ENCODE measurements around the gene TENM3.
A peak's percentile ranks its signal among the peaks of the same experiment; 100 is the strongest.

TENM3 gene

DNA sequence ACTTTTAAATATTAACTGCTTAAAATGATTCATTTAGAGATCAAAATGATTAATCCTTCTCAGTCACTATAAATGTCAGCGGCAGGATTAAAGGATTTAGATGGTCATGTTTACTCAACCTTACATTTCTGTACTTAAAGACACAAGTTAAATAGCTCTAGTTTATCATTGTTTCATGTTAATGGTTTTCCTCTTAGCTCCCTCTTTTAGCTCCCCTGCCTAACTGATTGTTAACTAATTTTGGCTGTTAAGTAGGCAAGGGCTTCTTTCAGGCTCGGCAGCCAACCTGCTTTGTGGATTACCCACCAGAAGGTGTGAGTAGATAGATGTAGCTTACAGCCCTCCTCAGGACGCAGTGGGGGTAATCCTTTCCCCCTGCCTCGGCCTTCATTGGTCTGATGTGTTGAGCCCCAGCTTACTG is 96.0 kb downstream of the TENM3 start (continued):
- TF ChIP-seq, protein P1, sequence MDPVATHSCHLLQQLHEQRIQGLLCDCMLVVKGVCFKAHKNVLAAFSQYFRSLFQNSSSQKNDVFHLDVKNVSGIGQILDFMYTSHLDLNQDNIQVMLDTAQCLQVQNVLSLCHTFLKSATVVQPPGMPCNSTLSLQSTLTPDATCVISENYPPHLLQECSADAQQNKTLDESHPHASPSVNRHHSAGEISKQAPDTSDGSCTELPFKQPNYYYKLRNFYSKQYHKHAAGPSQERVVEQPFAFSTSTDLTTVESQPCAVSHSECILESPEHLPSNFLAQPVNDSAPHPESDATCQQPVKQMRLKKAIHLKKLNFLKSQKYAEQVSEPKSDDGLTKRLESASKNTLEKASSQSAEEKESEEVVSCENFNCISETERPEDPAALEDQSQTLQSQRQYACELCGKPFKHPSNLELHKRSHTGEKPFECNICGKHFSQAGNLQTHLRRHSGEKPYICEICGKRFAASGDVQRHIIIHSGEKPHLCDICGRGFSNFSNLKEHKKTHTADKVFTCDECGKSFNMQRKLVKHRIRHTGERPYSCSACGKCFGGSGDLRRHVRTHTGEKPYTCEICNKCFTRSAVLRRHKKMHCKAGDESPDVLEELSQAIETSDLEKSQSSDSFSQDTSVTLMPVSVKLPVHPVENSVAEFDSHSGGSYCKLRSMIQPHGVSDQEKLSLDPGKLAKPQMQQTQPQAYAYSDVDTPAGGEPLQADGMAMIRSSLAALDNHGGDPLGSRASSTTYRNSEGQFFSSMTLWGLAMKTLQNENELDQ (tag by site-specific recombination; IDR thresholded peaks at IDR 0.05; ENCODE audit: low read depth) = no peak
- TF ChIP-seq ZNF837 (tag by site-specific recombination; IDR thresholded peaks at IDR 0.05) = no peak
- no peak for TF ChIP-seq ZNF560 (tag by site-specific recombination; IDR thresholded peaks at IDR 0.05; ENCODE audit: borderline replicate concordance)
- peak; percentile 18; the same call in 1 of the 2 replicates for TF ChIP-seq ZNF596 (tag by site-specific recombination; IDR thresholded peaks at IDR 0.05)
- peak; percentile 93 for TF ChIP-seq WT1 (tag by site-specific recombination; IDR thresholded peaks at IDR 0.05)
- peak; percentile 94 for TF ChIP-seq FEZF1 (tag by site-specific recombination; IDR thresholded peaks at IDR 0.05)
- TF ChIP-seq HIC1 (tag by site-specific recombination; IDR thresholded peaks at IDR 0.05) = no peak
- TF ChIP-seq ZNF677 (tag by site-specific recombination; IDR thresholded peaks at IDR 0.05) = no peak
- TF ChIP-seq ZSCAN16 (tag by site-specific recombination; IDR thresholded peaks at IDR 0.05) = no peak
- 0 out of 2 replicates have a peak, but pooled peaks have one; percentile 20 for TF ChIP-seq GLI2 (tag by site-specific recombination; IDR thresholded peaks at IDR 0.05; ENCODE audit: borderline replicate concordance, low read depth)
- TF ChIP-seq TCF7L2 (IDR thresholded peaks at IDR 0.05; ENCODE audit: borderline replicate concordance, low read depth, low read length) = peak; percentile 96
- no peak for TF ChIP-seq ZNF544 (tag by site-specific recombination; IDR thresholded peaks at IDR 0.05)
- TF ChIP-seq PRDM1 (tag by site-specific recombination; IDR thresholded peaks at IDR 0.05) = no peak
- peak; percentile 30; the same call in 1 of the 2 replicates for TF ChIP-seq ZNF501 (tag by site-specific recombination; IDR thresholded peaks at IDR 0.05)
- TF ChIP-seq YY2 (tag by site-specific recombination; IDR thresholded peaks at IDR 0.05) = no peak
- TF ChIP-seq ZNF223 (tag by site-specific recombination; IDR thresholded peaks at IDR 0.05) = no peak
- no peak for TF ChIP-seq ZNF514 (tag by site-specific recombination; IDR thresholded peaks at IDR 0.05)
- no peak for TF ChIP-seq ZNF26 (tag by site-specific recombination; IDR thresholded peaks at IDR 0.05)
- TF ChIP-seq, protein P2, sequence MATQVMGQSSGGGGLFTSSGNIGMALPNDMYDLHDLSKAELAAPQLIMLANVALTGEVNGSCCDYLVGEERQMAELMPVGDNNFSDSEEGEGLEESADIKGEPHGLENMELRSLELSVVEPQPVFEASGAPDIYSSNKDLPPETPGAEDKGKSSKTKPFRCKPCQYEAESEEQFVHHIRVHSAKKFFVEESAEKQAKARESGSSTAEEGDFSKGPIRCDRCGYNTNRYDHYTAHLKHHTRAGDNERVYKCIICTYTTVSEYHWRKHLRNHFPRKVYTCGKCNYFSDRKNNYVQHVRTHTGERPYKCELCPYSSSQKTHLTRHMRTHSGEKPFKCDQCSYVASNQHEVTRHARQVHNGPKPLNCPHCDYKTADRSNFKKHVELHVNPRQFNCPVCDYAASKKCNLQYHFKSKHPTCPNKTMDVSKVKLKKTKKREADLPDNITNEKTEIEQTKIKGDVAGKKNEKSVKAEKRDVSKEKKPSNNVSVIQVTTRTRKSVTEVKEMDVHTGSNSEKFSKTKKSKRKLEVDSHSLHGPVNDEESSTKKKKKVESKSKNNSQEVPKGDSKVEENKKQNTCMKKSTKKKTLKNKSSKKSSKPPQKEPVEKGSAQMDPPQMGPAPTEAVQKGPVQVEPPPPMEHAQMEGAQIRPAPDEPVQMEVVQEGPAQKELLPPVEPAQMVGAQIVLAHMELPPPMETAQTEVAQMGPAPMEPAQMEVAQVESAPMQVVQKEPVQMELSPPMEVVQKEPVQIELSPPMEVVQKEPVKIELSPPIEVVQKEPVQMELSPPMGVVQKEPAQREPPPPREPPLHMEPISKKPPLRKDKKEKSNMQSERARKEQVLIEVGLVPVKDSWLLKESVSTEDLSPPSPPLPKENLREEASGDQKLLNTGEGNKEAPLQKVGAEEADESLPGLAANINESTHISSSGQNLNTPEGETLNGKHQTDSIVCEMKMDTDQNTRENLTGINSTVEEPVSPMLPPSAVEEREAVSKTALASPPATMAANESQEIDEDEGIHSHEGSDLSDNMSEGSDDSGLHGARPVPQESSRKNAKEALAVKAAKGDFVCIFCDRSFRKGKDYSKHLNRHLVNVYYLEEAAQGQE (tag by site-specific recombination; IDR thresholded peaks at IDR 0.05) = no peak
- no peak for TF ChIP-seq ZNF654 (tag by site-specific recombination; IDR thresholded peaks at IDR 0.05; ENCODE audit: low read depth)
- TF ChIP-seq SP2 (tag by site-specific recombination; IDR thresholded peaks at IDR 0.05) = no peak
- no peak for TF ChIP-seq ZNF302 (tag by site-specific recombination; IDR thresholded peaks at IDR 0.05; ENCODE audit: low read depth)
- TF ChIP-seq SCRT1 (tag by site-specific recombination; IDR thresholded peaks at IDR 0.05; ENCODE audit: borderline replicate concordance) = no peak
- no peak for TF ChIP-seq ZNF621 (tag by site-specific recombination; IDR thresholded peaks at IDR 0.05)
- TF ChIP-seq, protein P3, sequence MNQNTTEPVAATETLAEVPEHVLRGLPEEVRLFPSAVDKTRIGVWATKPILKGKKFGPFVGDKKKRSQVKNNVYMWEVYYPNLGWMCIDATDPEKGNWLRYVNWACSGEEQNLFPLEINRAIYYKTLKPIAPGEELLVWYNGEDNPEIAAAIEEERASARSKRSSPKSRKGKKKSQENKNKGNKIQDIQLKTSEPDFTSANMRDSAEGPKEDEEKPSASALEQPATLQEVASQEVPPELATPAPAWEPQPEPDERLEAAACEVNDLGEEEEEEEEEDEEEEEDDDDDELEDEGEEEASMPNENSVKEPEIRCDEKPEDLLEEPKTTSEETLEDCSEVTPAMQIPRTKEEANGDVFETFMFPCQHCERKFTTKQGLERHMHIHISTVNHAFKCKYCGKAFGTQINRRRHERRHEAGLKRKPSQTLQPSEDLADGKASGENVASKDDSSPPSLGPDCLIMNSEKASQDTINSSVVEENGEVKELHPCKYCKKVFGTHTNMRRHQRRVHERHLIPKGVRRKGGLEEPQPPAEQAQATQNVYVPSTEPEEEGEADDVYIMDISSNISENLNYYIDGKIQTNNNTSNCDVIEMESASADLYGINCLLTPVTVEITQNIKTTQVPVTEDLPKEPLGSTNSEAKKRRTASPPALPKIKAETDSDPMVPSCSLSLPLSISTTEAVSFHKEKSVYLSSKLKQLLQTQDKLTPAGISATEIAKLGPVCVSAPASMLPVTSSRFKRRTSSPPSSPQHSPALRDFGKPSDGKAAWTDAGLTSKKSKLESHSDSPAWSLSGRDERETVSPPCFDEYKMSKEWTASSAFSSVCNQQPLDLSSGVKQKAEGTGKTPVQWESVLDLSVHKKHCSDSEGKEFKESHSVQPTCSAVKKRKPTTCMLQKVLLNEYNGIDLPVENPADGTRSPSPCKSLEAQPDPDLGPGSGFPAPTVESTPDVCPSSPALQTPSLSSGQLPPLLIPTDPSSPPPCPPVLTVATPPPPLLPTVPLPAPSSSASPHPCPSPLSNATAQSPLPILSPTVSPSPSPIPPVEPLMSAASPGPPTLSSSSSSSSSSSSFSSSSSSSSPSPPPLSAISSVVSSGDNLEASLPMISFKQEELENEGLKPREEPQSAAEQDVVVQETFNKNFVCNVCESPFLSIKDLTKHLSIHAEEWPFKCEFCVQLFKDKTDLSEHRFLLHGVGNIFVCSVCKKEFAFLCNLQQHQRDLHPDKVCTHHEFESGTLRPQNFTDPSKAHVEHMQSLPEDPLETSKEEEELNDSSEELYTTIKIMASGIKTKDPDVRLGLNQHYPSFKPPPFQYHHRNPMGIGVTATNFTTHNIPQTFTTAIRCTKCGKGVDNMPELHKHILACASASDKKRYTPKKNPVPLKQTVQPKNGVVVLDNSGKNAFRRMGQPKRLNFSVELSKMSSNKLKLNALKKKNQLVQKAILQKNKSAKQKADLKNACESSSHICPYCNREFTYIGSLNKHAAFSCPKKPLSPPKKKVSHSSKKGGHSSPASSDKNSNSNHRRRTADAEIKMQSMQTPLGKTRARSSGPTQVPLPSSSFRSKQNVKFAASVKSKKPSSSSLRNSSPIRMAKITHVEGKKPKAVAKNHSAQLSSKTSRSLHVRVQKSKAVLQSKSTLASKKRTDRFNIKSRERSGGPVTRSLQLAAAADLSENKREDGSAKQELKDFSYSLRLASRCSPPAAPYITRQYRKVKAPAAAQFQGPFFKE (tag by site-specific recombination; IDR thresholded peaks at IDR 0.05; ENCODE audit: borderline replicate concordance) = no peak
- no peak for TF ChIP-seq BCL11B (tag by site-specific recombination; IDR thresholded peaks at IDR 0.05; ENCODE audit: low read depth)
